CD14-positive monocyte (primary cell): ENCODE data around the gene PNMA8A. TPM values are rescaled to one million over a fixed set of nuclear protein-coding genes. Genes with fewer than 3 reads are reported as not detected.

Source experiments
- DNase-seq, 3 donors: peaks; one replicate each; pipeline ENCODE4 v3.0.0-alpha.2; 2011 to 2022
- H2AFZ ChIP-seq: 2 replicates; pipeline ENCODE4 v1.6.0; 2012; ENCODE audit warnings: mild to moderate bottlenecking, low read depth, low read length, inconsistent platforms; ENCODE audit not compliant: insufficient read depth, poor library complexity, severe bottlenecking
- H3K27ac ChIP-seq, 2 donors: 1 replicate in 1 of 2; 2 replicates in 1 of 2; pipeline ENCODE4 v1.5.1; 2012 to 2013; ENCODE audit warnings: low read length in 2 of 2, control low read depth in 1 of 2, inconsistent platforms in 1 of 2, low read depth in 1 of 2, mild to moderate bottlenecking in 1 of 2
- H3K27me3 ChIP-seq, 2 donors: one replicate each; pipeline versions ENCODE4 v1.6.0 to v1.6.1; 2011 to 2013; ENCODE audit warnings: low read length in 2 of 2; ENCODE audit not compliant: control insufficient read depth in 2 of 2, insufficient read depth in 2 of 2
- H3K36me3 ChIP-seq, 2 donors: replicated peaks in 1 of 2; 1 replicate in 1 of 2; 2 replicates in 1 of 2; pipeline versions ENCODE4 v1.5.1 to v1.6.1; 2012 to 2013; ENCODE audit warnings: low read length in 2 of 2, control low read depth in 1 of 2, inconsistent platforms in 1 of 2, mild to moderate bottlenecking in 1 of 2; ENCODE audit not compliant: insufficient read depth in 2 of 2, control insufficient read depth in 1 of 2
- H3K4me1 ChIP-seq, 2 donors: 1 replicate in 1 of 2; 2 replicates in 1 of 2; pipeline versions ENCODE4 v1.5.1 to v1.6.1; 2012 to 2013; ENCODE audit warnings: low read length in 2 of 2, control low read depth in 1 of 2, inconsistent platforms in 1 of 2, mild to moderate bottlenecking in 1 of 2, moderate library complexity in 1 of 2; ENCODE audit not compliant: insufficient read depth in 2 of 2, control insufficient read depth in 1 of 2
- H3K4me2 ChIP-seq: replicated peaks from 2 replicates; pipeline ENCODE3; 2012; ENCODE audit warnings: low read length, moderate library complexity, mild to moderate bottlenecking; ENCODE audit not compliant: poor library complexity, severe bottlenecking; ENCODE audit errors: extremely low read depth
- H3K4me3 ChIP-seq, 3 experiments: fragments of 200-600 bp in 1 of 3; sonication (generic) in 1 of 3; replicated peaks in 1 of 3; 1 replicate in 2 of 3; 2 replicates in 1 of 3; pipeline ENCODE4 v1.5.1; 2011 to 2013; ENCODE audit warnings: low read length in 3 of 3, mild to moderate bottlenecking in 3 of 3, control low read depth in 2 of 3, low read depth in 2 of 3, inconsistent platforms in 1 of 3, moderate library complexity in 1 of 3
- H3K79me2 ChIP-seq: 2 replicates; pipeline ENCODE4 v1.6.0; 2012; ENCODE audit warnings: mild to moderate bottlenecking, control low read depth, inconsistent platforms, low read length, moderate library complexity; ENCODE audit not compliant: insufficient read depth
- H3K9ac ChIP-seq: 2 replicates; pipeline ENCODE4 v1.6.0; 2017; ENCODE audit warnings: low read length, mild to moderate bottlenecking; ENCODE audit not compliant: insufficient read depth, poor library complexity, severe bottlenecking
- H3K9me3 ChIP-seq, 2 donors: replicated peaks in 1 of 2; 1 replicate in 1 of 2; 2 replicates in 1 of 2; pipeline versions ENCODE4 v1.5.1 to v1.6.1; 2012 to 2013; ENCODE audit warnings: low read length in 2 of 2, control low read depth in 1 of 2; ENCODE audit not compliant: control insufficient read depth in 1 of 2, insufficient read depth in 1 of 2
- H4K20me1 ChIP-seq: 2 replicates; pipeline ENCODE4 v1.6.0; 2012; ENCODE audit warnings: mild to moderate bottlenecking, low read length, control low read depth, moderate library complexity; ENCODE audit not compliant: insufficient read depth
- H3K27ac Mint-ChIP-seq, 7 donors: one replicate each; pipeline ENCODE4 v1.8.0; 2020; ENCODE audit warnings: mild to moderate bottlenecking in 7 of 7, mixed read lengths in 7 of 7, moderate library complexity in 6 of 7, inconsistent platforms in 2 of 7
- H3K27me3 Mint-ChIP-seq, 3 donors: one replicate each; pipeline ENCODE4 v1.8.0; 2021 to 2022; ENCODE audit warnings: low read depth in 3 of 3, mild to moderate bottlenecking in 3 of 3, mixed read lengths in 3 of 3, moderate library complexity in 3 of 3, inconsistent platforms in 1 of 3
- H3K36me3 Mint-ChIP-seq, 2 donors: one replicate each; pipeline ENCODE4 v1.8.0; 2020; ENCODE audit warnings: mixed read lengths in 2 of 2, inconsistent platforms in 1 of 2, mild to moderate bottlenecking in 1 of 2
- H3K4me1 Mint-ChIP-seq: one replicate; pipeline ENCODE4 v1.8.0; 2020; ENCODE audit warnings: mild to moderate bottlenecking, mixed read lengths
- H3K4me3 Mint-ChIP-seq, 2 donors: one replicate each; pipeline ENCODE4 v1.8.0; 2020; ENCODE audit warnings: mild to moderate bottlenecking in 2 of 2, mixed read lengths in 2 of 2, moderate library complexity in 1 of 2
- H3K9me3 Mint-ChIP-seq, 7 donors: one replicate each; pipeline ENCODE4 v1.8.0; 2020 to 2022; ENCODE audit warnings: mixed read lengths in 7 of 7, mild to moderate bottlenecking in 6 of 7, moderate library complexity in 6 of 7, inconsistent platforms in 2 of 7
- CTCF ChIP-seq: fragments of 200-600 bp; IDR thresholded peaks from one replicate; pipeline ENCODE4 v1.8.0; 2022; ENCODE audit warnings: antibody characterized with exemption, mild to moderate bottlenecking
- WGBS: methylation state at CpG from one replicate; pipeline ENCODE4 v1.1.5; 2013; ENCODE audit warnings: missing lambda C conversion rate; ENCODE audit not compliant: insufficient coverage; 5-methylcytosine and 5-hydroxymethylcytosine counted together
- intact Hi-C, 2 donors: fragments of 100-400 bp; cut with micrococcal nuclease; formaldehyde crosslinking; loops; one replicate each; pipeline versions ENCODE4 v1.15.0 to v1.15.1; 2023
- polyA plus RNA-seq, 3 donors: library from polyadenylated mRNA; depleted of rRNA in 1 of 3; unstranded in 2 of 3; stranded (reverse) in 1 of 3; fragments of 300-500 nt in 2 of 3; fragments of >200 nt in 1 of 3; fragmentation: Illumina TruSeq in 2 of 3; gene quantifications; 1 replicate in 2 of 3; 2 replicates in 1 of 3; pipeline ENCODE4 v1.2.3, GENCODE V29; 2012 to 2021

Gene PNMA8A
- polyA plus RNA-seq, 3 donors: not detected

- Mint-ChIP-seq H3K4me1 (peaks cover 5% of the 10 kb centered on the region), H3K27ac (peak overlapping the region in 1 of 7 donors; percentile 13), H3K27me3 (peaks cover 24 to 38% (median 25%) of the 10 kb centered on the region in 3 donors), H3K9me3 (peaks cover 3 to 15% (median 11%) of the 10 kb centered on the region in 7 donors), H3K36me3 (no peaks in the 10 kb centered on the region), H3K4me3 (peak overlapping the region in 1 of 2 donors; percentile 16)
- Histone ChIP-seq H4K20me1 (no peaks in the 10 kb centered on the region), H3K4me1 (peaks cover 11% of the 10 kb centered on the region in 2 donors), H3K27ac (no peak overlapping the region), H3K9me3 (peaks cover 6 to 13% of the 10 kb centered on the region in 2 donors), H2AFZ (no peak overlapping the region), H3K4me2 (no peak overlapping the region), H3K4me3 (no peak overlapping the region), H3K27me3 (no peaks in the 10 kb centered on the region), H3K9ac (no peak overlapping the region), H3K36me3 (no peaks in the 10 kb centered on the region), H3K79me2 (no peaks in the 10 kb centered on the region)
- intact Hi-C loops: no loop called here
- no peak for TF ChIP-seq CTCF
- no peak for DNase-seq
- WGBS: 100% methylated on average over 1 of the region's 2 CpGs
These were observed 36.8 kb upstream of the PNMA8A start for GRCh38 chr19:46508206-46508605.

- H4K20me1 ChIP-seq: no peaks in the 10 kb centered on the region
- no peaks in the 10 kb centered on the region for H3K36me3 ChIP-seq
- H3K4me1 Mint-ChIP-seq: peaks cover 3% of the 10 kb centered on the region
- H3K27ac ChIP-seq: no peak overlapping the region
- H3K9me3 Mint-ChIP-seq: peaks cover 0 to 8% (median 4%) of the 10 kb centered on the region in 7 donors
- no peak overlapping the region for H3K4me2 ChIP-seq
- no peaks in the 10 kb centered on the region for H3K36me3 Mint-ChIP-seq
- no peak for TF ChIP-seq CTCF
- 83% methylated on average over 1 of the region's 17 CpGs for WGBS
- no peaks in the 10 kb centered on the region for H3K4me1 ChIP-seq
- H3K4me3 Mint-ChIP-seq: no peak overlapping the region
- no peaks in the 10 kb centered on the region for H3K79me2 ChIP-seq
- no peak for DNase-seq
- peaks cover 31 to 48% (median 33%) of the 10 kb centered on the region in 3 donors for H3K27me3 Mint-ChIP-seq
- H3K27me3 ChIP-seq: peaks cover 0 to 6% of the 10 kb centered on the region in 2 donors
- H2AFZ ChIP-seq: no peak overlapping the region
- H3K9ac ChIP-seq: no peak overlapping the region
- intact Hi-C loops: no loop called here
- no peak overlapping the region for H3K4me3 ChIP-seq
- H3K27ac Mint-ChIP-seq: no peak overlapping the region
- no peaks in the 10 kb centered on the region for H3K9me3 ChIP-seq
These were observed 32.6 kb upstream of the PNMA8A start for GRCh38 chr19:46503848-46504453.
